Dermis blood vessel endothelial cell (primary cell): ENCODE data around the gene CLEC20A. TPM values are rescaled to one million over a fixed set of nuclear protein-coding genes. Genes with fewer than 3 reads are reported as not detected.

ENCODE experiments used
- DNase-seq: peaks from one replicate; pipeline ENCODE4 v3.0.0; 2010
- total RNA-seq: library from RNA; depleted of rRNA; stranded (reverse); fragments of >200 nt; gene quantifications from 2 replicates; pipeline ENCODE4 v1.2.3, GENCODE V29; 2014

Gene CLEC20A
- total RNA-seq = 0.09 TPM in 1 of 2 replicates, not detected in the other

DNA sequence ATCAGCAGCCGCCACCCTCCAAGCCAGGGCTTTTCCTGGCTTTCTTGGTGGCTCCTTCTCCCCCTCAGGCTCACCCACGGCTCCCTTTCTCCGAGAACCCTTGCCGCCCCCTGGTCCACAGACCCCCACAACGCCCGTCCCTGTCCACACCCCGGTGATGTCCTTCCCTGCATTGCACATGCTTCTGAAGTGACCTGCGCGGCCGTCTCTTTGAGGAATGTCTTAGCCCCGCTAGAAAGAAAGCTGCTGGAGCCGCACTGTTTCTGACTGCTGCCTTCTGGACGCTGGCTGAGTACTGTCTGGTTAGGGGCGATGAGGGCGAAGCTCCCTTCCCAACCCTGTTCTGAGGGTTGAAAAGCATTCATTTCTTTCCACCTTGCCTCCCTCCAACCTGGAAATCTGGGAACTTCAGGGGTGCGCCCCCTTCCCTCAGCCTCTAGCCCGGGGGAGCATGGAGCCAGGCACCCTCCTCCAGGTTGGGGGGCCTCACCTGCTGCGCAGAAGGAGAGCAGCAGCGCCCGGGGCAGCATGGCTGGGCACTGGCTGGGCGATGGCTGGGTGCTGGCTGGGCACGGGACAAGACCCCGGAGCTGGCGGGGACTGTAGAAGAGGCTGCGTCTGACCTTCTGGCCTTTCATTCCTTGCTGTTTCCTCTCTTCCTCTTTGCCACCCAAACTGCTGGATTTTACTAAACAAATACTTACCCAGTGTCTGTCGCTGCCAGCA is at the start of gene CLEC20A:
TSS of gene CLEC20A (minus strand) at position 555 of the 726 bp plus-strand sequence. CDS start at position 530, 25 bp downstream.
- DNase-seq = no peak

- no peak for DNase-seq
These were observed 47.8 kb upstream of the CLEC20A start for GRCh38 chr1:178544531-178544930.

DNA sequence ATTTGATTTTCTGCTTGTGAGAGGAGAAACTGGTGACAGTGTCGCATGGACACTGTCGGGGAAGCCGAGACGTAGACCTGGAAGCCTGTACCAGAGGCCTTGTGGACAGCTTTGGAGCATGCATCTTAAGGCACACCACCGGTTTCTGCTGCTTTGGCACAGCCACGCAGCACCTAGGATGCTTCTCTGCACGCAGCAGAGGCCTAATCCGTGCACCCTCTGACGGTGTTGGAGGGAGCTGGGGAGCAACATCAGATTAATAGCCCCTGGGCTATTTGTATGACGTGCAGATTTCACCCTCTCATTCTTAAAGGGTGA is 46.5 kb upstream of the CLEC20A start:
- DNase-seq = no peak

DNA sequence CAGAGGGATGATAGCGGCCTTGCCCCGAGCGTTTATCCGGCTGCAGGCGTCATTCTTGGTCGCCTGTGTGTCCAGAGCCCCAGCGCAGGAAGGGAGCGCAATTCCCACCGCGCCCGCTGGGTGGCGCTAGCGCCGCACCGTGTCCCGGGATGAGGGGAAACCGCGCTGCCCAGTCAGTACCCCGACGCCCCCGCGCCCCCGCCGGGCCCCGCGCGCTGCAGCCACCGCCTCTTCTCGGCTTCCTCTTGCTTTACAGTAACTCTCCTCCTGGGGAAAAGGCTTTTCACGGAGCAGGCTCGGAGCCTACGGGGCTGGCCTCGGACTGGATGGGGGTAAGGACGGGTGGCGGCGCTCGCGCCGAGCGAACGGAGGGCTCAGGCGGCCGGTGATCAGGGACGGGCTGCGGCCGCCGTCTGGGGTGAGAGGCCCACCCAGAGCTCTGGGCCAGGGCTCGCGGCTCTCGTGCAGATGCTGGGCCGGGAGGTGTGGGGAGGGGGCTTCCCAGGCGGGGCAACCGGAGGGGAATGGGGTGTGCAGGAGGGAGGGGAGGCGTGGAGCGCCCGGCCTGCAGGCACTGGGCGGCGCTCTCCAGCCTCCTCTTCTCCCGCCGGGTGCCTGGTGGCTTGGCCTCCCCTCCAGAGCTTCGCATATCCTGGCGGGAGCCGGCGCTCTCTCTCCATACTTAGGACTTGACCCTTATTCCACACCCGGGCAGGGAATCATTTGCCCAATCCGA is 46.0 kb upstream of the CLEC20A start:
- peak; percentile 88 for DNase-seq

GRCh38 chr1:178541829-178542553 is 45.2 kb upstream of the CLEC20A start:
- no peak for DNase-seq

- DNase-seq = no peak
These were observed 44.6 kb upstream of the CLEC20A start for GRCh38 chr1:178541379-178541778.

DNA sequence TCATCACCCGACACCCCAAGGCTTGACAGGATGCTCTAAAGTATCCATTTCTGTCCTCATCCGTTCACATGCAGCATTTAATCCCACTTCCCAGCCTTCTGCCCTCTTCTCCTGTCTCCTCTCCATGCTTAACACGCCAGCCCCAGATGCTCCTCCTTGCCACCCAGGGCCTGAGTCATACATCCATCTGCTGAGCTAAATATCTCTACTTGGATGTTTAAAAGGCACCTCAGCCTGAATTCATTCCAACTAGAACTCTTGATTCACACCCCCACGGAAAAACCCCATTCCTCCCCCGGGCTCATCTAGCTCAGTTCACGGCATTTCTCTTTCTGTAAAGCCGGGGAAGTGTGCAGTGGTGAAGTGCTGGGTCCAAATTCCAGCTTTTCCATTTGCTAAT is 43.9 kb upstream of the CLEC20A start:
- DNase-seq = no peak

- DNase-seq = no peak
These were observed 43.4 kb upstream of the CLEC20A start for GRCh38 chr1:178540204-178540603.

DNA sequence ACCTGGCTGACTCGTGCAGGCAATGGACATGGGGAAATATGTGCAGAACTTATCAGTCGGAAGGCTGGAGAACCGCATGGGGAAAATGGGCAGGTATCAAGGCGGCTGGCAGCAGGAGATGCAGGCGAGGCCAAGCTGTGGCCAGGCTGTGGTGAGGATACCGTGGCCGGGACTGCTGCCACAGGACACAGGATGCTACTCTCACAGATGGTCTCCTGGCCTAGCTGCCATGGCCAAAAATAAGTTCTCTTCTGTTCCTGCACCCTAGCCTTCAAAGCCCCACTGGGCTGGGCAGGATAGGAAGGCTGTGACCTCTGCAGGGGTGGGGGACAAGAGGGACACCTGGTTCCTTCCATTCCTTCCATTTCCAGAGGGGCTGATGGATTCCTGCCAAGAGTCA is 42.5 kb upstream of the CLEC20A start:
- no peak for DNase-seq

- DNase-seq = no peak
These were observed 41.6 kb upstream of the CLEC20A start for GRCh38 chr1:178538192-178538916.

DNA sequence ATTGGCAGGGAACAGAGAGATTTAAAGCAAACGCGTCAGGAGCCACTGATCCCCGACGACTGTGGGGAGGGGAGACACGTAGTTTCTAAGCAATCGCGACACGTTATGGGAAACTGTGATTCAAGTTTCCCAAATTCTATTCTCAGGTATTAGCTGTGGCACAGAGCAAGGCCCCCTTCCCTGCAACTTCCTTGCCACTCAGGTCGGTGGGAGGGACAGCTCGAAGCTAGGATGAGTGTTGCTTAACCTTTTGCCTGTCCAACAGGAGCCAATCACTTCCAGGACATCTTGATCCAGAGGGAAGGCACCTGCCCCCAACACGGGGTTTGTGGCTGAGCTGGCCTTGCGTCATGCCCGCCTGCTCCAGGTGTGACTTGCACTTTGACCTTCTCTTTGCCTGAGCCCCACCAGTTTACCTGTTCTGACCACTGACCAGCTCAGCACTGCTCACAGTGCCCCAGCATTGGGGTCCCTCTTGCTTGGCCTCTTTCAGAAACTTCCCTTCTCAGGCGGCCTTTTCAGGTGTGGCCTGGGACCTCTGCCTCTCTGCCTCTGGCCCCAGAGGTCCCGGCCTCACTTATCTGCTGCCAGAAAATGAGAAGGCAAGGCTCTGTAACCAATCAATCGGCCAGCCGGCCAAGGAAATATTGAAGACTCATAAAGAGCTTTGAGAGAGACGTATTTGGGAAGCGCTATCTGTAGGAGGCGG is 40.8 kb upstream of the CLEC20A start:
- DNase-seq = no peak

GRCh38 chr1:178536844-178537371 is 40.1 kb upstream of the CLEC20A start:
- no peak for DNase-seq

- no peak for DNase-seq
These were observed 39.6 kb upstream of the CLEC20A start for GRCh38 chr1:178536329-178536728.

GRCh38 chr1:178534137-178534868 is 37.5 kb upstream of the CLEC20A start:
- DNase-seq = no peak

DNA sequence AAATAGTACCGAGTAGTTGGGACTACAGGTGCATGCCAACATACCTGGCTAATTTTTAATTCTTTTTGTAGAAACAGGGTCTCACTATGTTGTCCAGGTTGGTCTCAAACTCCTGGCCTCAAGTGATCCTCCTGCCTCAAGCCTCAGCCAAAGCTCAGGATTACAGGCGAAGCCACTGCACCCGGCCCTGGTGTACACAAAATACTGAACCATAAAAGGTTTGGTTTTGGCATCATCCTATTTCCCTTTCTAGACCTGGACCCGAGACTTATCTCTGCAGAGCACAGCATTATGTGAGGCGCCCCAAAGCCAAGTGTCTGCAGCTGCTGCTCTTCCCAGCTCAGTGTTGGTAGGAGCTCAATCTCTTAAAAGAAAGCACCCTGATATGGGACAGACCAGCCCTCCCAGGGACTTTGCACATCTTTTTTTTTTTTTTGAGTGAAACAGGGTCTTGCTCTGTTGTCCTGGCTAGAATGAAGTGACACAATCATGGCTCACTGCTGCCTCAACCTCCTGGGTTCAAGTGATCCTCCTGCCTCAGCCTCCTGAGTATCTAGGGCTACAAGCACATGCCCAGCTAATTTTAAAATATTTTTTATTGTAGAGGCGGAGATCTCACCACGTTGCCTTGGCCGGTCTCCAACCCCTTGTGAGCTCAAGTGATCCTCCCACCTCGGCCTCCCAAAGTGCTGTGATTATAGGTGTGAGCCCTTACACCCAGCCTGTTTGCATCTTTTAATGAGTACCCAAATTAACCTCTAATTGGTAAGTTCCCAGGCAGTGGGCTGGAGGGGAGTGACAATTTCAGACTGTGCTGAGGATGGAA is 36.6 kb upstream of the CLEC20A start:
- no peak for DNase-seq

DNA sequence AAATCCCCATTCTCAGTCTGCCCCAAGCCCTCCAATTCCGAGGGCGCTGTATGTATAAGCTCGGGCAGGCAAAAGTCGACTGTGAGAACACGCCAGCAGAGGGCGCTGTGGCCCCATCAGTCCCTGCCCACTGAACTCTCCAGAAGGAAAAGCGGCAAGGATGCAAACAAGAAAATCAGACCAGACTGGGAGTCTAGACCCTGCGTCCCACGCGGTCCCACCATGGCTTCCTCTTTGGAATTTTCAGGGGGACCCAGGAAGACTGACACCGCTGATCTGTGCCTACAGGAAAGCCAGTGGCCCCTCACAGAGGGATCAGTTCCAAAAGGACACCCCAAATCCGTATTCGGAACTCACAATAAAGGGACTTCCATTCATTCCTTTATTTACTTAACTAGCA is 35.6 kb upstream of the CLEC20A start:
- DNase-seq = peak; percentile 91

GRCh38 chr1:178531887-178532286 is 35.1 kb upstream of the CLEC20A start:
- DNase-seq = no peak

- DNase-seq = no peak
These were observed 33.7 kb upstream of the CLEC20A start for GRCh38 chr1:178530502-178530901.

DNA sequence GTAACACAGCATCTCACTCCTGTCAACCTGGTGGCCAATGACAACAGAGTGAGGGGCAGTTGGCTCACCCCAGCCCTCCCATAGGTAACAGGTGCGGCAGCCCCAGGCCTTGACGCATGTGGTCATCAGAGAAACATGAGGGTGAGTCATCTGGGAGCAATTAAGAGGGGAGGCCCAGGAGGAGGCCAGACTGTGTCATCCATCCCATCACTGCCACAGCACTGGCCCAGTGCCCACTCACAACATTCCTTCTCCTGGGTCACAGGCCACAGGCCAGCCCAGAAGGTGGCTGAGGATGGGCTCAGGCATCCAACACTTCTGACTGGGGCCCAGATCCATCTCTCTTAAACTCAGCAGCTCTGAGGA is 33.3 kb upstream of the CLEC20A start:
- peak; percentile 42 for DNase-seq

GRCh38 chr1:178529364-178530036 is 32.7 kb upstream of the CLEC20A start:
- no peak for DNase-seq
